Progenitor cell of endocrine pancreas (in vitro differentiated cells): Measurements from ENCODE around the gene REX1BD. TPM values are rescaled to one million over a fixed set of nuclear protein-coding genes. Genes with fewer than 3 reads are reported as not detected.

Experiments
- DNase-seq: peaks from one replicate; pipeline ENCODE4 v3.0.0; 2021; ENCODE audit warnings: low spot score; ENCODE audit not compliant: unreplicated experiment
- H3K27ac Mint-ChIP-seq: 2 replicates; pipeline ENCODE4 v1.8.0; 2021; ENCODE audit warnings: mild to moderate bottlenecking, moderate library complexity, mixed read lengths
- H3K27me3 Mint-ChIP-seq: 2 replicates; pipeline ENCODE4 v1.8.0; 2021; ENCODE audit warnings: mixed read lengths
- H3K36me3 Mint-ChIP-seq: 2 replicates; pipeline ENCODE4 v1.8.0; 2022; ENCODE audit warnings: mixed read lengths; ENCODE audit not compliant: insufficient read depth
- H3K4me1 Mint-ChIP-seq: 2 replicates; pipeline ENCODE4 v1.8.0; 2021; ENCODE audit warnings: low read depth, mixed read lengths
- H3K4me3 Mint-ChIP-seq: 2 replicates; pipeline ENCODE4 v1.8.0; 2021; ENCODE audit warnings: low read depth, mild to moderate bottlenecking, moderate library complexity, mixed read lengths
- H3K9me3 Mint-ChIP-seq: 2 replicates; pipeline ENCODE4 v1.8.0; 2021; ENCODE audit warnings: low read depth, mixed read lengths
- total RNA-seq: library from RNA; stranded (reverse); gene quantifications from 2 replicates; pipeline ENCODE4 v1.2.1, GENCODE V29; 2021
- TF ChIP-seq, protein P1 (sequence below): fragments of 200-600 bp; sonication (generic); IDR thresholded peaks from one replicate; pipeline ENCODE4 v1.5.0; 2021; ENCODE audit warnings: antibody characterized with exemption, mild to moderate bottlenecking; ENCODE audit not compliant: unreplicated experiment

Gene REX1BD
- total RNA-seq, 1 donor from 2014 or later, result 66.5 TPM

DNA sequence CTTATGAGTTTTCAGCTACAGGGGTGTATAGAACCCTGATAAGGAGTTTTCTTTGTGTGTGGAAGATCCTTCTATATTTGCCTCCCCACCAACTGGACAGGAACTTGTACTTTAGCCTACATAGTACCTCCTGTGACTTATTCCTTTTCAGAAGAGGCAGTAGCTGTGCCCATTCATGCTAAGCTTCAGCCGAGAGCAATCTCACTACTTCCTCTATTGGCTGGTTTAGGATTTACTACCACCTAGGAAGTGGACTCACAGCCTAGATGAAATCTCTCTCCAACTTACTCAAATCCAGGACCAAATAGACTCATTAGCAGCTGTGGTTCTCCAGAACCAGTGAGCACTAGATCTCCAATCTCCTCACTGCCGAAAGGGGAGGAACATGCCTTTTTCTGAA, 2.3 kb upstream of the REX1BD start:
- peaks cover 2% of the 10 kb centered on the region for H3K36me3 Mint-ChIP-seq
- no peak overlapping the region for H3K4me3 Mint-ChIP-seq
- no peak for DNase-seq
- TF ChIP-seq, protein P1, sequence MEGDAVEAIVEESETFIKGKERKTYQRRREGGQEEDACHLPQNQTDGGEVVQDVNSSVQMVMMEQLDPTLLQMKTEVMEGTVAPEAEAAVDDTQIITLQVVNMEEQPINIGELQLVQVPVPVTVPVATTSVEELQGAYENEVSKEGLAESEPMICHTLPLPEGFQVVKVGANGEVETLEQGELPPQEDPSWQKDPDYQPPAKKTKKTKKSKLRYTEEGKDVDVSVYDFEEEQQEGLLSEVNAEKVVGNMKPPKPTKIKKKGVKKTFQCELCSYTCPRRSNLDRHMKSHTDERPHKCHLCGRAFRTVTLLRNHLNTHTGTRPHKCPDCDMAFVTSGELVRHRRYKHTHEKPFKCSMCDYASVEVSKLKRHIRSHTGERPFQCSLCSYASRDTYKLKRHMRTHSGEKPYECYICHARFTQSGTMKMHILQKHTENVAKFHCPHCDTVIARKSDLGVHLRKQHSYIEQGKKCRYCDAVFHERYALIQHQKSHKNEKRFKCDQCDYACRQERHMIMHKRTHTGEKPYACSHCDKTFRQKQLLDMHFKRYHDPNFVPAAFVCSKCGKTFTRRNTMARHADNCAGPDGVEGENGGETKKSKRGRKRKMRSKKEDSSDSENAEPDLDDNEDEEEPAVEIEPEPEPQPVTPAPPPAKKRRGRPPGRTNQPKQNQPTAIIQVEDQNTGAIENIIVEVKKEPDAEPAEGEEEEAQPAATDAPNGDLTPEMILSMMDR, result no peak
- no peak overlapping the region for H3K27ac Mint-ChIP-seq
- peaks cover 19% of the 10 kb centered on the region for H3K27me3 Mint-ChIP-seq
- peaks cover 10% of the 10 kb centered on the region for H3K4me1 Mint-ChIP-seq
- no peaks in the 10 kb centered on the region for H3K9me3 Mint-ChIP-seq

DNA sequence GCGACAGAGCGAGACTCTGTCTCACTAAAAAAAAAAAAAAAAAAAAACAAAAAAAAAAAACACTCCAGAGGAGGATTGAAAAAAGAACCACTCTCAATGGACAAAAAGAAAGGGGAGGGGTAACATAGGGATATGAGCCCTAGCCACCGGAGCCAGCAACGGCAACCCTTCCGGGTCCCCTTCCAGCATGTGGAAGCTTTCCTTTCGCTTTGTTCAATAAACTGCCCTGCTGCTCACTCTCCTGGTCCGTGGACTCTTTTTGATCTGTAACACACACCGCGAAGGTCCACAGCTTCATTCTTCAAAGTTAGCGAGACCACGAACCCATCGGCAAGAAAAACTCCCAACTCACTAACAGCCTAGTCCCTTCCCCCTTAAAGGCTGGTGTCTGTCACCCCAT, 1.0 kb upstream of the REX1BD start:
- no peak for DNase-seq
- Mint-ChIP-seq H3K27ac (no peak overlapping the region), H3K4me1 (peaks cover 10% of the 10 kb centered on the region), H3K27me3 (peaks cover 19% of the 10 kb centered on the region), H3K9me3 (no peaks in the 10 kb centered on the region), H3K36me3 (peaks cover 2% of the 10 kb centered on the region), H3K4me3 (no peak overlapping the region)
- TF ChIP-seq, protein P1, result no peak

DNA sequence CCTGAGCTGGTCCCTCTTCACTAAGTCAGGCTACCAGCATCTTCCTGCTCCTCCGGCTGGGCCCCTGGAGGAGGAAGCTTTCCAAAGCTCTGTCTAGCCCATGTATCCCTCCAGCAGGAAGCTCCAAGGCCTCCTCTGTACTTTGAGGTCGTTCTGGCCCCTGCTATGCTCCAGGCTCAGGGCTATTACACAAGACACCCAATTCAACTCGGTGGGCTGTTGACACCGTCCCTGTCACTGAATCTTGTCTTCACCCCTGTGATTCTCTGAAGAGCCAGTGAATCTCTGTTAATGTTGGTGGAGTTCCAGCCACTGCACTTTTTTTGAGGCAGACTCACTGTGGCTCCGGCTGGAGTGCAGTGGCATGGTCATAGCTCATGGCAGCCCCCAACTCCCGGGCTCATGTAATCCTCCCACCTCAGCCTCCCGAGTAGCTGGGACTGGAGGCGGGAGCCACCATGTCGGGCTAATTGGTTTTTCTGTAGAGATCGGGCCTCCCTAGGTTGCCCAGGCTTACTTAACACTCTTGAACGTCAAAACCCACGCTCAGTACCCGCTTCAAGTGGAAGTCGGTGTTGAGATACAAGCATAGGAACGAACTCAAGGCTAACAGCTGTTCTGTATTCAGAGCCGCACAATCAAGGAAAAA, 512 bp upstream of the REX1BD start:
- H3K36me3 Mint-ChIP-seq, result peaks cover 2% of the 10 kb centered on the region
- H3K4me1 Mint-ChIP-seq, result peaks cover 10% of the 10 kb centered on the region
- TF ChIP-seq, protein P1, result no peak
- H3K27me3 Mint-ChIP-seq, result peaks cover 22% of the 10 kb centered on the region
- no peak for DNase-seq
- no peaks in the 10 kb centered on the region for H3K9me3 Mint-ChIP-seq
- H3K27ac Mint-ChIP-seq, result peak overlapping the region; percentile 94
- peak overlapping the region; percentile 78 for H3K4me3 Mint-ChIP-seq

DNA sequence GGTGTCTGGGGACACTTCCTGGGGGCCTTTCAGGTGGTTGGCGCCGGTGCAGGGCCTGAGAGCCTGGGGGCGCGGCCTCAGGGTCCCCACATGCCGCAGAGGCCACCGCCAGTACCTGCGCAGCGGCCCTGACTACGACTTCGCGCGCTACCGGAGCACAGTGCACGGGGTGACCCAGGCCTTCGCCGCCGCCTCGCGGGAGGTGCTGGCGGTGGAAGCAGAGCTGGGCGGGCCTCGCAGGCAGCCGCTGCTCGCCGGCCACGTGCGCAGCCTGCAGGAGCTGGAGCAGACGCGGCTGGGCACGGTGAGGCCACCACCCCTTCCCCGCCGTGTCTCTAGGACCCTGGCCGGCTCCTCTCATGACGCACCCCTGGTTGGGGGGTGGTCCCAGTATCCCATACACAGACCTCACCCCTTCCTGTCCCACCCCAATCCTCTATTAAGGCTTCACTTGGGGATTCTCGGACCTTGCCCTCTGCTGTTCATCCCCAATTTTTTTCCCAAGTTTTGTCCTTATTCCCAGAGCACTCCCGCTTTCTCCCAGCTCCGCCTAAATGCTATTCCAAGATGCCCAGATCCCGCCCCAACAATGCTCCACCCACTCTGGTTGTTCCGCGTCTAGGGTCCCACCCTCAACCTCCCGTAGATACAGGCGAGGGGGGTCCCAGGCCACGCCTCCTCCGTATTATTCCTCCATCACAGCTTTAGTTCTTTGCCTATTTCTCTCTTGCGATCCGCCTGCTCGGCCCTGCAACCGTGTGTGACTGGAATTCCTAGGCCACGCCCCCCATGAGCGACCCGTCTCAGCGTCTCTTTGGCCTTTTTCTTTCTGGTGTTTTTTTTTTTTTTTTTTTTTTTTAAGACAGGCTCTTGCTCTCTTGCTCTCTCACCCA, 1.0 kb downstream of the REX1BD start:
- Mint-ChIP-seq H3K27me3 (peaks cover 20% of the 10 kb centered on the region), H3K4me1 (peaks cover 14% of the 10 kb centered on the region), H3K36me3 (peaks cover 2% of the 10 kb centered on the region), H3K27ac (peak overlapping the region; percentile 93), H3K4me3 (peak overlapping the region; percentile 78), H3K9me3 (no peaks in the 10 kb centered on the region)
- TF ChIP-seq, protein P1, result no peak
- DNase-seq, result peak; percentile 58
